HCT116 (cell line): ENCODE results near the gene FGFBP2. TPM values are rescaled to one million over a fixed set of nuclear protein-coding genes. Genes with fewer than 3 reads are reported as not detected.

Experiments
- ATAC-seq: fragments of 200-7000 bp; cut with Tn5 transposase; 2 replicates; pipeline ENCODE4 v1.9.1; 2020; ENCODE audit warnings: mild to moderate bottlenecking, moderate library complexity
- BruUV-seq: library from RNA; stranded (reverse); fragments of 400-500 nt; replicated peaks from 2 replicates; lab custom pipeline; 2021; lab: Mats Ljungman, UMichigan
- CTCF ChIA-PET: fragments of 300-600 bp; sonication (Branson Sonifier 250); formaldehyde crosslinking; loops from one replicate; lab custom pipeline; 2021; ENCODE audit warnings: antibody characterized with exemption; lab: Charles Lee
- POLR2A ChIA-PET: fragments of 300-600, 350-600 bp; sonication (Branson Sonifier 250); formaldehyde crosslinking; loops from one replicate; lab custom pipeline; 2021; ENCODE audit warnings: antibody characterized with exemption; lab: Charles Lee
- RAD21 ChIA-PET, 2 experiments: fragments of 300-600 bp; sonication (Branson Sonifier 250); formaldehyde crosslinking; loops; one replicate each; lab custom pipeline; 2023; ENCODE audit warnings: low total read pairs in 2 of 2; ENCODE audit not compliant: uncharacterized antibody in 2 of 2, unreplicated experiment in 2 of 2, low non-redundant PET in 1 of 2; lab: Charles Lee
- DNase-seq: peaks from one replicate; pipeline ENCODE4 v3.0.0-alpha.2; 2010; ENCODE audit warnings: low read depth, low spot score
- H2AFZ ChIP-seq: fragments of 200-600 bp; shearing (Covaris generic), sonication (generic); 2 replicates; pipeline ENCODE4 v1.6.1; 2017; ENCODE audit warnings: low read depth, mixed run types, mixed read lengths, antibody characterized with exemption, low read length; ENCODE audit not compliant: poor library complexity, severe bottlenecking
- H3K27ac ChIP-seq: 2 replicates; pipeline ENCODE4 v1.5.1; 2012; ENCODE audit warnings: low read depth, low read length
- H3K27me3 ChIP-seq: fragments of 200-600 bp; sonication (generic); 2 replicates; pipeline ENCODE4 v1.6.1; 2016; ENCODE audit warnings: mixed run types, low read length, mixed read lengths; ENCODE audit not compliant: insufficient read depth
- H3K36me3 ChIP-seq, 2 experiments: fragments of 200-500 bp in 1 of 2; fragments of 200-600 bp in 1 of 2; sonication (Bioruptor generic) in 1 of 2; sonication (generic) in 1 of 2; 2 replicates each; pipeline versions ENCODE4 v1.5.1 to v1.6.1; 2014 to 2016; ENCODE audit warnings: low read length in 2 of 2, inconsistent platforms in 1 of 2, mixed read lengths in 1 of 2, mixed run types in 1 of 2; ENCODE audit not compliant: insufficient read depth in 2 of 2, control insufficient read depth in 1 of 2
- H3K4me1 ChIP-seq, 2 experiments: fragments of 200-600 bp in 1 of 2; sonication (generic) in 1 of 2; 2 replicates each; pipeline versions ENCODE4 v1.5.1 to v1.6.1; 2012 to 2017; ENCODE audit warnings: low read length in 2 of 2, inconsistent platforms in 1 of 2, mild to moderate bottlenecking in 1 of 2, mixed read lengths in 1 of 2, mixed run types in 1 of 2, moderate library complexity in 1 of 2; ENCODE audit not compliant: insufficient read depth in 2 of 2, control insufficient read depth in 1 of 2
- H3K4me2 ChIP-seq: fragments of 200-600 bp; sonication (generic); 2 replicates; pipeline ENCODE4 v1.6.1; 2017; ENCODE audit warnings: mixed run types, low read length, mixed read lengths
- H3K4me3 ChIP-seq, 2 experiments: fragments of 200-600 bp in 1 of 2; sonication (generic) in 1 of 2; replicated peaks in 1 of 2; 2 replicates each; pipeline ENCODE4 v1.5.1; 2011 to 2016; ENCODE audit warnings: low read length in 2 of 2, control low read depth in 1 of 2, low read depth in 1 of 2, mild to moderate bottlenecking in 1 of 2, mixed read lengths in 1 of 2, mixed run types in 1 of 2
- H3K79me2 ChIP-seq: fragments of 200-600 bp; sonication (generic); 2 replicates; pipeline ENCODE4 v1.6.1; 2017; ENCODE audit warnings: mild to moderate bottlenecking, mixed run types, low read length, moderate library complexity, mixed read lengths; ENCODE audit not compliant: insufficient read depth
- H3K9ac ChIP-seq: fragments of 200-600 bp; sonication (generic); 2 replicates; pipeline ENCODE4 v1.6.1; 2016; ENCODE audit warnings: low read length, mixed read lengths
- H3K9me2 ChIP-seq: fragments of 200-600 bp; sonication (generic), shearing (Covaris generic); 2 replicates; pipeline ENCODE4 v1.6.1; 2017; ENCODE audit warnings: mixed run types, mild to moderate bottlenecking, moderate library complexity; ENCODE audit not compliant: insufficient read depth
- H3K9me3 ChIP-seq, 2 experiments: fragments of 200-500 bp in 1 of 2; fragments of 200-600 bp in 1 of 2; sonication (Bioruptor generic) in 1 of 2; sonication (generic) in 1 of 2; 2 replicates each; pipeline ENCODE4 v1.6.1; 2014 to 2017; ENCODE audit warnings: low read length in 2 of 2, mixed read lengths in 2 of 2, inconsistent platforms in 1 of 2, low read depth in 1 of 2, mild to moderate bottlenecking in 1 of 2, mixed run types in 1 of 2, moderate library complexity in 1 of 2; ENCODE audit not compliant: control insufficient read depth in 1 of 2, insufficient read depth in 1 of 2
- H4K20me1 ChIP-seq: fragments of 200-600 bp; sonication (generic), shearing (Covaris generic); 2 replicates; pipeline ENCODE4 v1.6.1; 2017; ENCODE audit warnings: mixed run types, mild to moderate bottlenecking, moderate library complexity; ENCODE audit not compliant: insufficient read depth
- CBX3 ChIP-seq: IDR thresholded peaks from 2 replicates; pipeline ENCODE4 v1.6.1; 2012; ENCODE audit warnings: low read depth
- CEBPB ChIP-seq: IDR thresholded peaks from 2 replicates; pipeline ENCODE4 v1.6.1; 2012; ENCODE audit warnings: low read depth
- EGR1 ChIP-seq: IDR thresholded peaks from 2 replicates; pipeline ENCODE4 v1.6.1; 2012; ENCODE audit warnings: low read depth
- ELF1 ChIP-seq: IDR thresholded peaks from 2 replicates; pipeline ENCODE4 v1.6.1; 2012; ENCODE audit warnings: low read depth, borderline replicate concordance
- EZH2 ChIP-seq: fragments of 200-600 bp; sonication (generic); IDR thresholded peaks from 2 replicates; pipeline ENCODE4 v1.6.1; 2017; ENCODE audit warnings: antibody characterized with exemption, mixed run types
- EZH2phosphoT487 ChIP-seq: fragments of 200-600 bp; IDR thresholded peaks from 2 replicates; pipeline ENCODE4 v1.6.1; 2018; ENCODE audit warnings: antibody characterized with exemption, borderline replicate concordance
- FOSL1 ChIP-seq: IDR thresholded peaks from 2 replicates; pipeline ENCODE4 v1.6.1; 2012; ENCODE audit warnings: low read depth
- JUND ChIP-seq: IDR thresholded peaks from 2 replicates; pipeline ENCODE4 v1.6.1; 2012
- POLR2A ChIP-seq: IDR thresholded peaks from 2 replicates; pipeline ENCODE4 v1.7.0; 2011; ENCODE audit warnings: borderline replicate concordance; ENCODE audit not compliant: insufficient read depth, insufficient read length; ENCODE audit errors: extremely low read depth
- POLR2AphosphoS5 ChIP-seq: IDR thresholded peaks from 2 replicates; pipeline ENCODE4 v1.6.1; 2011; ENCODE audit warnings: mild to moderate bottlenecking, low read depth, low read length, moderate library complexity
- SIN3A ChIP-seq: IDR thresholded peaks from 2 replicates; pipeline ENCODE4 v1.6.1; 2012; ENCODE audit warnings: low read depth
- SRF ChIP-seq: IDR thresholded peaks from 2 replicates; pipeline ENCODE4 v1.6.1; 2012; ENCODE audit warnings: low read depth
- TCF7L2 ChIP-seq: IDR thresholded peaks from 2 replicates; pipeline ENCODE4 v1.7.0; 2011; ENCODE audit warnings: borderline replicate concordance, inconsistent platforms; ENCODE audit not compliant: insufficient read depth, insufficient read length; ENCODE audit errors: extremely low read depth
- YY1 ChIP-seq: IDR thresholded peaks from 2 replicates; pipeline ENCODE4 v1.6.1; 2011; ENCODE audit warnings: low read length, low read depth, moderate library complexity, mild to moderate bottlenecking; ENCODE audit not compliant: insufficient replicate concordance; ENCODE audit errors: extremely low read depth
- ZFX ChIP-seq: fragments of 450-650 bp; IDR thresholded peaks from 2 replicates; pipeline ENCODE4 v1.6.1; 2017
- ZNF274 ChIP-seq: fragments of 200-500 bp; sonication (Bioruptor generic); IDR thresholded peaks from 2 replicates; pipeline ENCODE4 v1.6.1; 2014; ENCODE audit warnings: mild to moderate bottlenecking, low read depth, low read length, inconsistent platforms
- intact Hi-C: fragments of 100-400 bp; cut with micrococcal nuclease; formaldehyde crosslinking; loops from 2 replicates; pipeline ENCODE4 v1.10.0; 2022
- total RNA-seq: library from RNA; stranded (reverse); gene quantifications from one replicate; pipeline ENCODE4 v1.2.1, GENCODE V29; 2021; ENCODE audit not compliant: unreplicated experiment
- TF ChIP-seq, protein P1 (sequence below): IDR thresholded peaks from 2 replicates; pipeline ENCODE4 v1.6.1; 2012
- TF ChIP-seq, protein P2 (sequence below): IDR thresholded peaks from 2 replicates; pipeline ENCODE4 v1.6.1; 2011; ENCODE audit warnings: mild to moderate bottlenecking, low read length, moderate library complexity; ENCODE audit not compliant: insufficient replicate concordance; ENCODE audit errors: extremely low read depth
- TF ChIP-seq, protein P3 (sequence below): IDR thresholded peaks from 2 replicates; pipeline ENCODE4 v1.6.1; 2012; ENCODE audit warnings: low read depth
- TF ChIP-seq, protein P4 (sequence below): IDR thresholded peaks from 2 replicates; pipeline ENCODE4 v1.6.1; 2012

FGFBP2 gene
- total RNA-seq, 1 experiment from 2014 or later = not detected

DNA sequence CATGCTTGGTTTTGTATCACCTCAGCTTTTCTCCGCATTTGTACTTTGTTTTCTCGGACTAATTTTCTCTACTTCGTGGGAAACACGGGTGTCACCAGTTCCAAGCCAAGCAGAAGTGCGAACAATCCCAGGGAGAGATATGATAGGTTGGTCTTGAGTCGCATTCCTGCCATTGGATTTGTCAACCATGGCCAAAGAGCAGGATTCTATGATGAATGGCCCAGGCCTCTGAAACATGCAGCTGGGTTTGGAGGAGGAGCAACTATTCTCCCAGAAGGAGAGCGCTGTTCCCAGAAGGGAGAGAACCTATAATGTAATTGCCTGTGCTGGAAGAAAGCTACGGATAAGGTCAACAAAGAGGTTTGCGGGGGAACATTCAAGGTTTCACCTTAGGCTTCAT, 14.1 kb downstream of the FGFBP2 start:
- H3K9ac ChIP-seq = no peak overlapping the region
- no peak overlapping the region for H2AFZ ChIP-seq
- no peaks in the 10 kb centered on the region for H4K20me1 ChIP-seq
- H3K36me3 ChIP-seq = no peaks in the 10 kb centered on the region
- H3K9me2 ChIP-seq = no peaks in the 10 kb centered on the region
- no peak overlapping the region for H3K4me3 ChIP-seq
- TF ChIP-seq SIN3A (no peak), CBX3 (no peak), TCF7L2 (no peak), SRF (no peak), FOSL1 (no peak), YY1 (no peak), POLR2A (no peak), JUND (no peak), ZFX (no peak), ZNF274 (no peak), EZH2phosphoT487 (no peak), EZH2 (no peak), CEBPB (no peak), EGR1 (no peak), ELF1 (no peak), POLR2AphosphoS5 (no peak)
- TF ChIP-seq, protein P1, sequence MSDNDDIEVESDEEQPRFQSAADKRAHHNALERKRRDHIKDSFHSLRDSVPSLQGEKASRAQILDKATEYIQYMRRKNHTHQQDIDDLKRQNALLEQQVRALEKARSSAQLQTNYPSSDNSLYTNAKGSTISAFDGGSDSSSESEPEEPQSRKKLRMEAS = no peak
- TF ChIP-seq, protein P2, sequence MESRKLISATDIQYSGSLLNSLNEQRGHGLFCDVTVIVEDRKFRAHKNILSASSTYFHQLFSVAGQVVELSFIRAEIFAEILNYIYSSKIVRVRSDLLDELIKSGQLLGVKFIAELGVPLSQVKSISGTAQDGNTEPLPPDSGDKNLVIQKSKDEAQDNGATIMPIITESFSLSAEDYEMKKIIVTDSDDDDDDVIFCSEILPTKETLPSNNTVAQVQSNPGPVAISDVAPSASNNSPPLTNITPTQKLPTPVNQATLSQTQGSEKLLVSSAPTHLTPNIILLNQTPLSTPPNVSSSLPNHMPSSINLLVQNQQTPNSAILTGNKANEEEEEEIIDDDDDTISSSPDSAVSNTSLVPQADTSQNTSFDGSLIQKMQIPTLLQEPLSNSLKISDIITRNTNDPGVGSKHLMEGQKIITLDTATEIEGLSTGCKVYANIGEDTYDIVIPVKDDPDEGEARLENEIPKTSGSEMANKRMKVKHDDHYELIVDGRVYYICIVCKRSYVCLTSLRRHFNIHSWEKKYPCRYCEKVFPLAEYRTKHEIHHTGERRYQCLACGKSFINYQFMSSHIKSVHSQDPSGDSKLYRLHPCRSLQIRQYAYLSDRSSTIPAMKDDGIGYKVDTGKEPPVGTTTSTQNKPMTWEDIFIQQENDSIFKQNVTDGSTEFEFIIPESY = no peak
- TF ChIP-seq, protein P3, sequence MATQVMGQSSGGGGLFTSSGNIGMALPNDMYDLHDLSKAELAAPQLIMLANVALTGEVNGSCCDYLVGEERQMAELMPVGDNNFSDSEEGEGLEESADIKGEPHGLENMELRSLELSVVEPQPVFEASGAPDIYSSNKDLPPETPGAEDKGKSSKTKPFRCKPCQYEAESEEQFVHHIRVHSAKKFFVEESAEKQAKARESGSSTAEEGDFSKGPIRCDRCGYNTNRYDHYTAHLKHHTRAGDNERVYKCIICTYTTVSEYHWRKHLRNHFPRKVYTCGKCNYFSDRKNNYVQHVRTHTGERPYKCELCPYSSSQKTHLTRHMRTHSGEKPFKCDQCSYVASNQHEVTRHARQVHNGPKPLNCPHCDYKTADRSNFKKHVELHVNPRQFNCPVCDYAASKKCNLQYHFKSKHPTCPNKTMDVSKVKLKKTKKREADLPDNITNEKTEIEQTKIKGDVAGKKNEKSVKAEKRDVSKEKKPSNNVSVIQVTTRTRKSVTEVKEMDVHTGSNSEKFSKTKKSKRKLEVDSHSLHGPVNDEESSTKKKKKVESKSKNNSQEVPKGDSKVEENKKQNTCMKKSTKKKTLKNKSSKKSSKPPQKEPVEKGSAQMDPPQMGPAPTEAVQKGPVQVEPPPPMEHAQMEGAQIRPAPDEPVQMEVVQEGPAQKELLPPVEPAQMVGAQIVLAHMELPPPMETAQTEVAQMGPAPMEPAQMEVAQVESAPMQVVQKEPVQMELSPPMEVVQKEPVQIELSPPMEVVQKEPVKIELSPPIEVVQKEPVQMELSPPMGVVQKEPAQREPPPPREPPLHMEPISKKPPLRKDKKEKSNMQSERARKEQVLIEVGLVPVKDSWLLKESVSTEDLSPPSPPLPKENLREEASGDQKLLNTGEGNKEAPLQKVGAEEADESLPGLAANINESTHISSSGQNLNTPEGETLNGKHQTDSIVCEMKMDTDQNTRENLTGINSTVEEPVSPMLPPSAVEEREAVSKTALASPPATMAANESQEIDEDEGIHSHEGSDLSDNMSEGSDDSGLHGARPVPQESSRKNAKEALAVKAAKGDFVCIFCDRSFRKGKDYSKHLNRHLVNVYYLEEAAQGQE = no peak
- TF ChIP-seq, protein P4, sequence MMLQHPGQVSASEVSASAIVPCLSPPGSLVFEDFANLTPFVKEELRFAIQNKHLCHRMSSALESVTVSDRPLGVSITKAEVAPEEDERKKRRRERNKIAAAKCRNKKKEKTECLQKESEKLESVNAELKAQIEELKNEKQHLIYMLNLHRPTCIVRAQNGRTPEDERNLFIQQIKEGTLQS = no peak
- TF ChIP-seq, all 23 proteins: peak for 0
- DNase-seq (no peak), ATAC-seq (no peak)
- ChIA-PET CTCF (no interaction called here), POLR2A (no interaction called here), RAD21 (no interaction called here)
- Histone ChIP-seq H3K4me1 (no peaks in the 10 kb centered on the region), H3K4me2 (no peak overlapping the region), H3K79me2 (no peaks in the 10 kb centered on the region), H3K27ac (no peak overlapping the region), H3K9me3 (no peaks in the 10 kb centered on the region), H3K27me3 (no peaks in the 10 kb centered on the region)
- no TSS peak for BruUV-seq
- intact Hi-C loops = no loop called here
